ENCODE data around the gene CACNA1H. TPM values are rescaled to one million over a fixed set of nuclear protein-coding genes. Genes with fewer than 3 reads are reported as not detected.

CACNA1H gene
- total RNA-seq, 1 experiment from 2014 or later, result 24.3 TPM

GRCh38 chr16:1107731-1108130 lies 45.2 kb upstream of the CACNA1H start:
- intact Hi-C loops (cut with micrococcal nuclease), result no loop called here

More at GRCh38 chr16:1107731-1108130, 45.2 kb upstream of the CACNA1H start:
- no peak overlapping the region for H3K27ac ChIP-seq (ENCODE audit: low read depth, low read length)
- peaks cover 0 to 13% of the 10 kb centered on the region in 2 experiments; a peak in 2 of 4 replicates for H3K4me1 ChIP-seq (ENCODE audit: control insufficient read depth in 1 of 2, insufficient read depth in 2 of 2, low read length in 2 of 2)
- no peaks in the 10 kb centered on the region for H3K9me3 ChIP-seq (ENCODE audit: control insufficient read depth in 1 of 2, insufficient read depth in 1 of 2, low read depth in 1 of 2, low read length in 2 of 2)
- ChIA-PET CTCF (no interaction called here), RAD21 (ENCODE audit: low non-redundant PET in 1 of 2, low total read pairs in 2 of 2, uncharacterized antibody in 2 of 2, unreplicated experiment in 2 of 2) (no interaction called here), POLR2A (no interaction called here)
- H4K20me1 ChIP-seq (ENCODE audit: insufficient read depth), result no peaks in the 10 kb centered on the region
- no peak overlapping the region for H3K9ac ChIP-seq (ENCODE audit: low read length)
- no peak overlapping the region for H2AFZ ChIP-seq (ENCODE audit: low read depth, low read length, poor library complexity, severe bottlenecking)
- H3K9me2 ChIP-seq (ENCODE audit: insufficient read depth), result no peaks in the 10 kb centered on the region
- no peaks in the 10 kb centered on the region for H3K36me3 ChIP-seq (ENCODE audit: control insufficient read depth in 1 of 2, insufficient read depth in 2 of 2, low read length in 2 of 2)
- BruUV-seq (replicated peaks), result no TSS peak
- no peak overlapping the region for H3K4me2 ChIP-seq (ENCODE audit: low read length)
- no peak overlapping the region for H3K4me3 ChIP-seq (replicated peaks in 1 of 2; ENCODE audit: low read depth in 1 of 2, low read length in 2 of 2)
- H3K79me2 ChIP-seq (ENCODE audit: insufficient read depth, low read length), result no peaks in the 10 kb centered on the region
- DNase-seq (ENCODE audit: low read depth, low spot score), result no peak
- H3K27me3 ChIP-seq (ENCODE audit: insufficient read depth, low read length), result no peaks in the 10 kb centered on the region
- no peak for ATAC-seq
- no peak for TF ChIP-seq ZBTB33 (IDR thresholded peaks at IDR 0.05; ENCODE audit: extremely low read depth, insufficient replicate concordance, low read length)
- no peak for TF ChIP-seq ZNF274 (IDR thresholded peaks at IDR 0.05; ENCODE audit: low read depth, low read length)
- TF ChIP-seq YY1 (IDR thresholded peaks at IDR 0.05; ENCODE audit: extremely low read depth, insufficient replicate concordance, low read depth, low read length), result no peak
- TF ChIP-seq FOSL1 (IDR thresholded peaks at IDR 0.05; ENCODE audit: low read depth), result no peak
- TF ChIP-seq ZFX (IDR thresholded peaks at IDR 0.05), result peak; percentile 22; the same call in 1 of the 2 replicates
- no peak for TF ChIP-seq EZH2phosphoT487 (IDR thresholded peaks at IDR 0.05; ENCODE audit: borderline replicate concordance)
- TF ChIP-seq ATF3 (IDR thresholded peaks at IDR 0.05), result no peak
